Erythroblast (primary cell): ENCODE measurements around the gene COMMD8.

ENCODE experiments used
- GATA1 ChIP-seq: IDR thresholded peaks from 2 replicates; pipeline ENCODE4 v1.6.1; 2011; ENCODE audit warnings: low read depth, mild to moderate bottlenecking, control low read depth, low read length, moderate library complexity
- POLR2A ChIP-seq: IDR thresholded peaks from 2 replicates; pipeline ENCODE4 v1.6.1; 2011; ENCODE audit warnings: mild to moderate bottlenecking, low read length

GRCh38 chr4:47505147-47505546, 41.6 kb upstream of the COMMD8 start:
- TF ChIP-seq POLR2A (no peak), GATA1 (no peak)
